SK-MEL-5 (cell line): ENCODE results near the gene KCNJ1. TPM values are rescaled to one million over a fixed set of nuclear protein-coding genes. Genes with fewer than 3 reads are reported as not detected.

ENCODE experiments used
- total RNA-seq: library from RNA; depleted of rRNA; stranded (reverse); fragments of >200 nt; shearing (Covaris generic); gene quantifications from 2 replicates; pipeline ENCODE4 v1.2.3, GENCODE V29; 2014; rRNA removed

Gene KCNJ1
- total RNA-seq, 1 experiment from 2014 or later = not detected

Other genes with a start within 250 kb of the KCNJ1 start
- 0.11 TPM in 1 of 2 replicates, not detected in the other for gene FLI1, start 173.2 kb downstream of the KCNJ1 start, total RNA-seq
- gene KCNJ5, start 24.1 kb upstream of the KCNJ1 start, total RNA-seq = 0.08 TPM in 1 of 2 replicates, not detected in the other
- gene TP53AIP1, start 75.6 kb upstream of the KCNJ1 start, total RNA-seq = 0.13 TPM in 1 of 2 replicates, not detected in the other